Trophoblast cell (in vitro differentiated cells and primary cell): ENCODE data around the gene INTS12.

Experiments used
- DNase-seq, 2 donors: peaks; one replicate each; pipeline ENCODE4 v3.0.0-alpha.2; 2016
- H2AFZ ChIP-seq: 2 replicates; pipeline ENCODE4 v1.6.1; 2013; ENCODE audit warnings: low read length, moderate library complexity, mild to moderate bottlenecking; ENCODE audit not compliant: insufficient read depth, poor library complexity
- H2AK5ac ChIP-seq: 2 replicates; pipeline ENCODE4 v1.6.1; 2013; ENCODE audit warnings: mild to moderate bottlenecking, low read length
- H2BK120ac ChIP-seq: 2 replicates; pipeline ENCODE4 v1.6.1; 2013; ENCODE audit warnings: low read length, mild to moderate bottlenecking, moderate library complexity; ENCODE audit not compliant: insufficient read depth, poor library complexity
- H2BK12ac ChIP-seq: 2 replicates; pipeline ENCODE4 v1.6.1; 2013; ENCODE audit warnings: mild to moderate bottlenecking, low read length, moderate library complexity
- H2BK5ac ChIP-seq: 2 replicates; pipeline ENCODE4 v1.6.1; 2013; ENCODE audit warnings: low read length, low read depth, moderate library complexity, mild to moderate bottlenecking; ENCODE audit not compliant: poor library complexity
- H3K14ac ChIP-seq: 2 replicates; pipeline ENCODE4 v1.6.1; 2013; ENCODE audit warnings: mild to moderate bottlenecking, low read length
- H3K18ac ChIP-seq: 2 replicates; pipeline ENCODE4 v1.6.1; 2013; ENCODE audit warnings: mild to moderate bottlenecking, low read length
- H3K23ac ChIP-seq: 2 replicates; pipeline ENCODE4 v1.6.1; 2013; ENCODE audit warnings: low read length
- H3K27ac ChIP-seq: 2 replicates; pipeline ENCODE4 v1.5.1; 2013; ENCODE audit warnings: low read depth, mild to moderate bottlenecking, inconsistent platforms, low read length, moderate library complexity
- H3K27me3 ChIP-seq: 2 replicates; pipeline ENCODE4 v1.6.1; 2013; ENCODE audit warnings: inconsistent platforms, mild to moderate bottlenecking, low read length, moderate library complexity; ENCODE audit not compliant: insufficient read depth
- H3K36me3 ChIP-seq, 2 experiments: 1 replicate in 1 of 2; 2 replicates in 1 of 2; pipeline ENCODE4 v1.6.1; 2013; ENCODE audit warnings: low read length in 2 of 2, mild to moderate bottlenecking in 2 of 2, moderate library complexity in 1 of 2; ENCODE audit not compliant: insufficient read depth in 2 of 2, control insufficient read depth in 1 of 2
- H3K4ac ChIP-seq: 2 replicates; pipeline ENCODE4 v1.6.1; 2013; ENCODE audit warnings: low read depth, mild to moderate bottlenecking, low read length, moderate library complexity
- H3K4me1 ChIP-seq, 2 experiments: 1 replicate in 1 of 2; 2 replicates in 1 of 2; pipeline ENCODE4 v1.6.1; 2013; ENCODE audit warnings: low read length in 2 of 2, mild to moderate bottlenecking in 2 of 2, moderate library complexity in 1 of 2; ENCODE audit not compliant: insufficient read depth in 2 of 2, control insufficient read depth in 1 of 2
- H3K4me2 ChIP-seq: 2 replicates; pipeline ENCODE4 v1.6.1; 2013; ENCODE audit warnings: inconsistent platforms, mild to moderate bottlenecking, low read length, moderate library complexity
- H3K4me3 ChIP-seq: 2 replicates; pipeline ENCODE4 v1.5.1; 2013; ENCODE audit warnings: mild to moderate bottlenecking, low read depth, low read length, inconsistent platforms
- H3K79me1 ChIP-seq: one replicate; pipeline ENCODE4 v1.6.1; 2013; ENCODE audit warnings: low read length
- H3K79me2 ChIP-seq: 2 replicates; pipeline ENCODE4 v1.6.1; 2013; ENCODE audit warnings: low read length, mild to moderate bottlenecking; ENCODE audit not compliant: control insufficient read depth, insufficient read depth, poor library complexity
- H3K9ac ChIP-seq: 2 replicates; pipeline ENCODE4 v1.6.1; 2013; ENCODE audit warnings: mild to moderate bottlenecking, low read length
- H3K9me3 ChIP-seq: 2 replicates; pipeline ENCODE4 v1.6.1; 2013; ENCODE audit warnings: low read depth, mild to moderate bottlenecking, control low read depth, inconsistent platforms, low read length; ENCODE audit not compliant: insufficient read depth
- H4K12ac ChIP-seq: 2 replicates; pipeline ENCODE4 v1.6.1; 2013; ENCODE audit warnings: low read depth, mild to moderate bottlenecking, low read length, moderate library complexity
- H4K8ac ChIP-seq: 2 replicates; pipeline ENCODE4 v1.6.1; 2013; ENCODE audit warnings: low read depth, mild to moderate bottlenecking, low read length, moderate library complexity
- H4K91ac ChIP-seq: one replicate; pipeline ENCODE4 v1.6.1; 2013; ENCODE audit warnings: low read depth, mild to moderate bottlenecking, low read length, moderate library complexity
- WGBS: extraction: QIAGEN DNeasy Blood & Tissue Kit; methylation state at CpG from one replicate; pipeline ENCODE4 v1.1.7; 2013; ENCODE audit warnings: missing lambda C conversion rate; ENCODE audit not compliant: insufficient read length, insufficient coverage; ENCODE audit errors: extremely low coverage; 5-methylcytosine and 5-hydroxymethylcytosine counted together

INTS12 gene

GRCh38 chr4:105657117-105657765 lies 51.2 kb downstream of the INTS12 start:
- Histone ChIP-seq H4K8ac (no peak overlapping the region), H3K14ac (no peak overlapping the region), H3K9me3 (peaks cover 2% of the 10 kb centered on the region), H4K12ac (no peak overlapping the region), H3K4me1 (no peaks in the 10 kb centered on the region), H3K79me2 (no peaks in the 10 kb centered on the region), H3K23ac (no peak overlapping the region), H2BK120ac (no peak overlapping the region), H3K18ac (no peak overlapping the region), H2BK12ac (no peak overlapping the region), H4K91ac (no peak overlapping the region), H2AFZ (no peak overlapping the region), H3K9ac (no peak overlapping the region), H3K36me3 (no peaks in the 10 kb centered on the region), H3K4me2 (no peak overlapping the region), H3K79me1 (no peaks in the 10 kb centered on the region), H2BK5ac (no peak overlapping the region), H3K4ac (no peak overlapping the region), H3K27ac (no peak overlapping the region), H2AK5ac (no peak overlapping the region), H3K4me3 (no peak overlapping the region), H3K27me3 (no peaks in the 10 kb centered on the region)
- no peak for DNase-seq

- Histone ChIP-seq H2BK5ac (no peak overlapping the region), H3K4me2 (no peak overlapping the region), H2BK12ac (no peak overlapping the region), H2BK120ac (no peak overlapping the region), H3K9me3 (no peaks in the 10 kb centered on the region), H4K91ac (no peak overlapping the region), H3K36me3 (no peaks in the 10 kb centered on the region), H3K4me1 (no peaks in the 10 kb centered on the region), H3K4me3 (no peak overlapping the region), H3K23ac (no peak overlapping the region), H3K27ac (no peak overlapping the region), H3K27me3 (no peaks in the 10 kb centered on the region), H3K18ac (no peak overlapping the region), H3K14ac (no peak overlapping the region), H3K9ac (no peak overlapping the region), H3K79me2 (no peaks in the 10 kb centered on the region), H3K79me1 (no peaks in the 10 kb centered on the region), H4K8ac (no peak overlapping the region), H3K4ac (no peak overlapping the region), H2AK5ac (no peak overlapping the region), H4K12ac (no peak overlapping the region), H2AFZ (no peak overlapping the region)
- DNase-seq = no peak
- no CpG with 5 or more reads among the region's 4 CpGs for whole genome bisulfite sequencing
These were observed 56.1 kb downstream of the INTS12 start for GRCh38 chr4:105652286-105652888.

DNA sequence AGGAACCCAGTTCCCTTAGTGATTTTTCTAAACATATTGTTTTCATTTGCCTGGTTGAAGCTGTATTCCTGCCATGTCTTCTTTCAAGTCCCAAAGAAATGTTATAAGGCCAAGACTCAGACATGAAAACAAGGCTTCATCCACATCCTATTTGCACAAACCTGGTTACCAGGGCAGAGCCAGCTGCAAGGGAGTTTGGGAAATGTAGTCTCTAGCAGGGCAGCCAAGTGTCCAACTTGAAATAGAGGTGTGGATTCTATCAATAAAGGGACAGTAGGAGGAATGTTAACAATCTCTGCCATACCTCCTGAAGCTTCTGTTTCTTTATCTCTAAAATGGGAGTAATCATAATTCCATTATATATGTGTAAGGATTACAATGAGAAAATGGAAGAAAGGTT lies 56.6 kb downstream of the INTS12 start:
- no peak overlapping the region for H4K91ac ChIP-seq
- no peak overlapping the region for H4K8ac ChIP-seq
- H3K9ac ChIP-seq = no peak overlapping the region
- no peaks in the 10 kb centered on the region for H3K79me2 ChIP-seq
- H2AK5ac ChIP-seq = no peak overlapping the region
- no peaks in the 10 kb centered on the region for H3K79me1 ChIP-seq
- no peak overlapping the region for H3K4me2 ChIP-seq
- H3K14ac ChIP-seq = no peak overlapping the region
- no peak overlapping the region for H3K27ac ChIP-seq
- no peaks in the 10 kb centered on the region for H3K4me1 ChIP-seq
- H3K4ac ChIP-seq = no peak overlapping the region
- H3K4me3 ChIP-seq = no peak overlapping the region
- H2AFZ ChIP-seq = no peak overlapping the region
- H2BK5ac ChIP-seq = no peak overlapping the region
- no peaks in the 10 kb centered on the region for H3K9me3 ChIP-seq
- no peaks in the 10 kb centered on the region for H3K27me3 ChIP-seq
- no peak for DNase-seq
- H4K12ac ChIP-seq = no peak overlapping the region
- no peak overlapping the region for H2BK12ac ChIP-seq
- H3K18ac ChIP-seq = no peak overlapping the region
- no peak overlapping the region for H2BK120ac ChIP-seq
- no peaks in the 10 kb centered on the region for H3K36me3 ChIP-seq
- H3K23ac ChIP-seq = no peak overlapping the region

GRCh38 chr4:105650190-105650589 lies 58.3 kb downstream of the INTS12 start:
- no peak overlapping the region for H4K91ac ChIP-seq

More at GRCh38 chr4:105650190-105650589, 58.3 kb downstream of the INTS12 start:
- no CpG with 5 or more reads among the region's 1 CpG for WGBS
- Histone ChIP-seq H3K23ac (no peak overlapping the region), H4K12ac (no peak overlapping the region), H3K4ac (no peak overlapping the region), H2BK12ac (no peak overlapping the region), H4K8ac (no peak overlapping the region), H3K79me1 (no peaks in the 10 kb centered on the region), H3K4me2 (no peak overlapping the region), H3K79me2 (no peaks in the 10 kb centered on the region), H3K36me3 (no peaks in the 10 kb centered on the region), H2AK5ac (no peak overlapping the region), H2AFZ (no peak overlapping the region), H3K27me3 (no peaks in the 10 kb centered on the region), H3K14ac (no peak overlapping the region), H3K9me3 (no peaks in the 10 kb centered on the region), H3K4me3 (no peak overlapping the region), H3K4me1 (no peaks in the 10 kb centered on the region), H3K9ac (no peak overlapping the region), H2BK5ac (no peak overlapping the region), H3K27ac (no peak overlapping the region), H2BK120ac (no peak overlapping the region), H3K18ac (no peak overlapping the region)
- no peak for DNase-seq
